ENCODE results near the gene PTCD3. TPM values are rescaled to one million over a fixed set of nuclear protein-coding genes. Genes with fewer than 3 reads are reported as not detected.

PTCD3 gene
- total RNA-seq, 2 experiments from 2014 or later, result 180 to 191 TPM

DNA sequence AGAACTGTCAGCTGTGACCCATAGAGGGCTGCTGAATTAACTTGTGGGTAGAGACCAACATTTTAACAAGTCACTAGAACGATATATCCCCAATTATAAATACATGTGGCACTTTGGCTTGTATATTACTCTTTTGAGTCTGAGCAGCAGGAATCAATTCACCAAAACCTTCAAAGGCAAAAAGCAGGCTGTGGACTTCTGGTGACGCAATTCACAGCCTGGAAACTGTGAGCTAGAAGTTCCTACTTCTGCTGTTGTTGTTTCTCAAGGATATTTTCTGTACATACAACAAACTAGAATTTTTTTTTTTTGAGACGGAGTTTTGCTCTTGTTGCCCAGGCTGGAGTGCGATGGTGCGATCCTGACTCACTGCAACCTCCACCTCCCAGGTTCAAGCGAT lies 37.3 kb downstream of the PTCD3 start:
- Mint-ChIP-seq H3K4me1 (ENCODE audit: low read depth) (peaks cover 16% of the 10 kb centered on the region), H3K4me3 (no peak overlapping the region), H3K36me3 (ENCODE audit: low read depth) (peaks cover 49% of the 10 kb centered on the region), H3K27ac (no peak overlapping the region), H3K27me3 (no peaks in the 10 kb centered on the region), H3K9me3 (no peaks in the 10 kb centered on the region)
- no peak for DNase-seq
- ATAC-seq, result no peak
- ChIA-PET POLR2A (interaction anchor here (0.7 to 1.3 kb wide), 6 partner anchors 10 to 37 kb away, joined by 3 to 5 read pairs (median 3); partner anchors contain the start of gene PTCD3), CTCF (no interaction called here)
- intact Hi-C loops (cut with micrococcal nuclease), result no loop called here
- TF ChIP-seq CTCF (IDR thresholded peaks at IDR 0.05), result no peak

- Mint-ChIP-seq H3K9me3 (no peaks in the 10 kb centered on the region), H3K27me3 (no peaks in the 10 kb centered on the region), H3K4me3 (no peak overlapping the region), H3K4me1 (ENCODE audit: low read depth) (peaks cover 13% of the 10 kb centered on the region), H3K36me3 (ENCODE audit: low read depth) (peaks cover 45% of the 10 kb centered on the region), H3K27ac (peak overlapping the region; percentile 16)
- ATAC-seq (no peak), DNase-seq (no peak)
- no peak for TF ChIP-seq CTCF (IDR thresholded peaks at IDR 0.05)
- ChIA-PET POLR2A (interaction anchor here (0.9 to 1.2 kb wide), 4 partner anchors 10 to 38 kb away, joined by 3 to 5 read pairs (median 4); partner anchors contain the start of gene PTCD3), CTCF (no interaction called here)
- intact Hi-C loops (cut with micrococcal nuclease), result no loop called here
Observed at GRCh38 chr2:86143926-86144685, 38.1 kb downstream of the PTCD3 start.

DNA sequence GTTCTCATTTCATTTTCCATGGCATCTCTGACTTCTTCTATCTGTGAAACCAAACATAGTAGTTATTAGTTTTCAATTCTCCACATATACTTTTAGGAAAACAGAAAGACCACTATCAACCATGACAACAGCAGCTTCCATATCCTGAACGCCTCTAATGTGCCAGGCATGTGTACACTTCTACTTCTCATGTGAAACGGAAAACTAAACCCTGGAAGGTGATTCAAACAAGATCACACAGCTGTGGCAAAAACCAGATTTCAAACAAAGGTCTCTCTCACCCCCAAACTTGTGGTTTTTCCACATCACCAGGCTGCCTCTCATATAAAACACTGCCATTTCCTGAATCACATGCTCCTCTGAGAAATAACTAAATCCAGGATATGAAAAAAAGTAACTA lies 41.8 kb downstream of the PTCD3 start:
- H3K27ac Mint-ChIP-seq, result peak overlapping the region; percentile 59
- intact Hi-C loops (cut with micrococcal nuclease), result no loop called here
- DNase-seq, result no peak
- ATAC-seq, result no peak
- no peaks in the 10 kb centered on the region for H3K27me3 Mint-ChIP-seq
- ChIA-PET CTCF (interaction anchor here (0.7 kb wide), 1 partner anchor 30 kb away, joined by 3 read pairs; no protein-coding TSS in a partner anchor), POLR2A (interaction anchor here (0.8 to 1.2 kb wide), 2 partner anchors 9 kb away, joined by 3 to 4 read pairs; no protein-coding TSS in a partner anchor)
- no peak overlapping the region for H3K4me3 Mint-ChIP-seq
- H3K4me1 Mint-ChIP-seq (ENCODE audit: low read depth), result peaks cover 8% of the 10 kb centered on the region
- no peaks in the 10 kb centered on the region for H3K9me3 Mint-ChIP-seq
- H3K36me3 Mint-ChIP-seq (ENCODE audit: low read depth), result peaks cover 46% of the 10 kb centered on the region
- no peak for TF ChIP-seq CTCF (IDR thresholded peaks at IDR 0.05)

- intact Hi-C loops (cut with micrococcal nuclease), result no loop called here
- H3K27ac Mint-ChIP-seq, result no peak overlapping the region
- H3K4me1 Mint-ChIP-seq (ENCODE audit: low read depth), result peaks cover 8% of the 10 kb centered on the region
- H3K4me3 Mint-ChIP-seq, result no peak overlapping the region
- ATAC-seq, result no peak
- H3K36me3 Mint-ChIP-seq (ENCODE audit: low read depth), result peaks cover 42% of the 10 kb centered on the region
- ChIA-PET CTCF (interaction anchor here (1.1 kb wide), 1 partner anchor 15 kb away, joined by 5 read pairs; no protein-coding TSS in a partner anchor), POLR2A (interaction anchor here (0.6 to 1.5 kb wide), 6 partner anchors 12 to 260 kb away, joined by 3 to 4 read pairs (median 3); partner anchors contain the start of genes POLR1A and PTCD3)
- DNase-seq, result no peak
- H3K9me3 Mint-ChIP-seq, result no peaks in the 10 kb centered on the region
- no peaks in the 10 kb centered on the region for H3K27me3 Mint-ChIP-seq
- no peak for TF ChIP-seq CTCF (IDR thresholded peaks at IDR 0.05)
Observed at GRCh38 chr2:86150502-86150901, 44.5 kb downstream of the PTCD3 start.

GRCh38 chr2:86157009-86157556 lies 51.0 kb downstream of the PTCD3 start:
- H3K4me3 Mint-ChIP-seq, result no peak overlapping the region
- no peak overlapping the region for H3K27ac Mint-ChIP-seq
- DNase-seq (no peak), ATAC-seq (no peak)
- TF ChIP-seq CTCF (IDR thresholded peaks at IDR 0.05), result no peak
- ChIA-PET POLR2A (interaction anchor here (1.1 to 1.5 kb wide), 2 partner anchors 10 to 13 kb away, joined by 3 to 4 read pairs; no protein-coding TSS in a partner anchor), CTCF (no interaction called here)
- no peaks in the 10 kb centered on the region for H3K27me3 Mint-ChIP-seq
- no peaks in the 10 kb centered on the region for H3K4me1 Mint-ChIP-seq (ENCODE audit: low read depth)
- peaks cover 30% of the 10 kb centered on the region for H3K36me3 Mint-ChIP-seq (ENCODE audit: low read depth)
- no peaks in the 10 kb centered on the region for H3K9me3 Mint-ChIP-seq
- intact Hi-C loops (cut with micrococcal nuclease), result no loop called here
